Lower leg skin (tissue), 4 donors: ENCODE data around the gene NMT2. TPM values are rescaled to one million over a fixed set of nuclear protein-coding genes. Genes with fewer than 3 reads are reported as not detected.
A peak's percentile ranks its signal among the peaks of the same experiment; 100 is the strongest.
"Not testable (repeated sequence)": the region's sequence is repeated elsewhere in the genome, so short reads cannot be mapped to it uniquely, and the experiment has no call there.

Experiments
- DNase-seq, 2 donors: peaks; one replicate each; pipeline ENCODE4 v3.0.0-alpha.2; 2019; ENCODE audit warnings: low spot score in 2 of 2
- H3K4me3 ChIP-seq: fragments of 200-600 bp; sonication (generic); 2 replicates; pipeline ENCODE4 v1.5.1; 2017; ENCODE audit warnings: mild to moderate bottlenecking, low read depth; ENCODE audit not compliant: poor library complexity, severe bottlenecking
- POLR2A ChIP-seq, 2 donors: fragments of 450-650 bp; IDR thresholded peaks; one replicate each; pipeline ENCODE4 v1.6.1; 2016 to 2017; ENCODE audit warnings: antibody characterized with exemption in 2 of 2, mild to moderate bottlenecking in 1 of 2, moderate library complexity in 1 of 2
- WGBS, 2 donors: methylation state at CpG; one replicate each; pipeline ENCODE4 v1.1.5; 2018; 5-methylcytosine and 5-hydroxymethylcytosine counted together
- intact Hi-C: fragments of 100-400 bp; cut with DNase I; formaldehyde crosslinking; loops from one replicate; pipeline ENCODE4 v1.15.0; 2023; ENCODE audit warnings: low total_unique reads
- total RNA-seq, 4 donors: library from RNA; depleted of rRNA; stranded (reverse); fragments of >200 nt; gene quantifications; one replicate each; pipeline ENCODE4 v1.1.0, GENCODE V29; 2016
- TF ChIP-seq, protein P1 (sequence below), 3 donors: fragments of 450-650 bp; IDR thresholded peaks; one replicate each; pipeline ENCODE4 v1.5.1; 2016; ENCODE audit warnings: antibody characterized with exemption in 3 of 3, mild to moderate bottlenecking in 3 of 3, moderate library complexity in 2 of 3

NMT2 gene
- total RNA-seq, 4 donors from 2014 or later = 15.9 to 23.4 (median 20.9) TPM

DNA sequence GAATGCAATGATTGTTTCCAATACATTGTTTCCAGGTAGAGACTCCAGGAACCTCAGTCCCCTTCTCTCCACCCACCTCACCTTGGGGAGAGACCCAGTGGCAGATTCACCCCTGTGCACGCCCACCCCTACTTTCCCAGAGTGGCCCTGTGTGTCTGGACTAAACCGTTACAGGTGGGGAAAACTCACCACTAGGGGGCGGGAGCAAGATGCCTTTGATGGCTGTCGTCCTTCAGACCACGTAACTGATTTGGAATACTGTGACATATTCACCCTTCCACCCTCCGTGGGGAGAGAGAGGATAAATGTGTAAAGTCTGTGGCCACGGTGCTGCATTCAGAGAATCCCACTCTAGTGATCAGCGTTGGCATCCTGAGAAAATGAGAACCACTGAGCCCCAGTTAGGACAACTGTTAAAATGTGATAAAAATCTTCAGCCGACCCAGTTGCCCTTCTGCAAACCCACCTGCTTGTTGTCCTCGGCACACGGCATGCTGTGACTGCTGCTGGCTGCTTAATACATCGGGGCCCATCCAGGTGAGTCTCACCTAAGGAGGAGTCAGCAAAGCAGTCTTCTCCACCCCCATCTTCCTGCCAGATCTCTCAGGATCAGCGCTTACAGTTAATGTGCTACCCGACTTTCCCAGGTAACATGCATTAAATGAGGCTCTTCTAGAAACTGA, 41.5 kb upstream of the NMT2 start:
- TF ChIP-seq, protein P1, sequence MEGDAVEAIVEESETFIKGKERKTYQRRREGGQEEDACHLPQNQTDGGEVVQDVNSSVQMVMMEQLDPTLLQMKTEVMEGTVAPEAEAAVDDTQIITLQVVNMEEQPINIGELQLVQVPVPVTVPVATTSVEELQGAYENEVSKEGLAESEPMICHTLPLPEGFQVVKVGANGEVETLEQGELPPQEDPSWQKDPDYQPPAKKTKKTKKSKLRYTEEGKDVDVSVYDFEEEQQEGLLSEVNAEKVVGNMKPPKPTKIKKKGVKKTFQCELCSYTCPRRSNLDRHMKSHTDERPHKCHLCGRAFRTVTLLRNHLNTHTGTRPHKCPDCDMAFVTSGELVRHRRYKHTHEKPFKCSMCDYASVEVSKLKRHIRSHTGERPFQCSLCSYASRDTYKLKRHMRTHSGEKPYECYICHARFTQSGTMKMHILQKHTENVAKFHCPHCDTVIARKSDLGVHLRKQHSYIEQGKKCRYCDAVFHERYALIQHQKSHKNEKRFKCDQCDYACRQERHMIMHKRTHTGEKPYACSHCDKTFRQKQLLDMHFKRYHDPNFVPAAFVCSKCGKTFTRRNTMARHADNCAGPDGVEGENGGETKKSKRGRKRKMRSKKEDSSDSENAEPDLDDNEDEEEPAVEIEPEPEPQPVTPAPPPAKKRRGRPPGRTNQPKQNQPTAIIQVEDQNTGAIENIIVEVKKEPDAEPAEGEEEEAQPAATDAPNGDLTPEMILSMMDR (IDR thresholded peaks at IDR 0.05) = peak in 1 of 3 donors; percentile 7
- no peak for TF ChIP-seq POLR2A (IDR thresholded peaks at IDR 0.05)
- DNase-seq = peak; percentile 82 to 95
- WGBS, 2 donors = 21% methylated on average over 14 of the region's 14 CpGs
- H3K4me3 ChIP-seq = no peak overlapping the region
- intact Hi-C loops = no loop called here

DNA sequence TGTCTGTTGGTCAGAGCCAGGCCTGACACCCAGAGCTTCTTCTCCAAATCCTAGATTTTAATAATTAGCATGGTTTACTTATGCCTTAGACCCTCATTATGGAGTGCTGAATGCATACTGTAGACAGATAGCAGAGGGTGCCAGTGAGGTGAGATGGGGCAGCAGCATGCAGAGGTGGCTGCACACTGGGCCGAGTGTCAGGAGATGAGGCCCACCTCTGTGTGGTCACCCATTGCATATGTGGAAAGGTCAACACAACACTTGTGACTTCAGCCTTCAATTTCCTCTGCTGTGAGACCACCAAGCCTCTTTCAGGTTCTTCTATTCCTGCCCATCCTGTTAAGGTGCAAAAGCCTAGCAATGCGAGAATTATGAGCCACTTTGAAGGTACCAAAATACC, 39.7 kb upstream of the NMT2 start:
- intact Hi-C loops = no loop called here
- DNase-seq = no peak
- no peak for TF ChIP-seq POLR2A (IDR thresholded peaks at IDR 0.05)
- TF ChIP-seq, protein P1 (IDR thresholded peaks at IDR 0.05) = no peak
- 93% methylated on average over 2 of the region's 2 CpGs for WGBS, 2 donors
- no peak overlapping the region for H3K4me3 ChIP-seq

DNA sequence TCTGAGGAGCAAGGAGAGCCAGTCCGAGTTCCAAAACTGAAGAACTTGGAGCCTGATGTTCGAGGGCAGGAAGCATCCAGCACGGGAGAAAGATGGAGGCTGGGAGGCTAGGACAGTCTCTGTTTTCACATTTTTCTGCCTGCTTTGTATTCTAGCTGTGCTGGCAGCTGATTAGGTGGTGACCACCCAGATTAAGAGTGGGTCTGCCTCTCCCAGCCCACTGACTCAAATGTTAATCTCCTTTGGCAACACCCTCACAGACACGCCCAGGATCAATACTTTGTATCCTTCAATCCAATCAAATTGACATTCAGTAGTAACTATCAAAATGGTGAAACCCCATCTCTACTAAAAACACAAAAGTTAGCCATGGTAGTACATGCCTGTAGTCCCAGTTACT, 38.9 kb upstream of the NMT2 start:
- H3K4me3 ChIP-seq, intact Hi-C loops, DNase-seq: not testable (repeated sequence)
- 92 to 95% methylated on average over 4 of the region's 4 CpGs for WGBS, 2 donors

DNA sequence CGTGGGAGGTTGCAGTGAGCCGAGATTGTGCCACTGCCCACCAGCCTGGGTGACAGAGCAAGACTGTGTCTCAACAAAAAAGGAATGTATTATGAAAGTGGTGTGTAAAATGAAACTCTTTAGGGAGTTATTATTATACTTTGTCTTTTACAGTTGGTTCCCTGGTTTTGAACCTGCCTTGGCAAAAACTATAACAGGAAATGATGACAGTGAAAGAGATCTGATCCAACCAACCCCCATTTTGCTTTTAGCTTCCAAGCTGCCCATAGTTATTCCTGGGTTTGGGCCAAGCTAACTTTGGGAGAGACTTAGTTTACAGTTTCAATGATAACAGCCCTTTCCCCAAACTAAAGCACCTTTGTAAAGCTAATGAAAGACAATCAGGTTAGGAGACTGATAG, 34.1 kb upstream of the NMT2 start:
- intact Hi-C loops = no loop called here
- no peak overlapping the region for H3K4me3 ChIP-seq
- DNase-seq = no peak
- TF ChIP-seq POLR2A (IDR thresholded peaks at IDR 0.05) = no peak
- TF ChIP-seq, protein P1 (IDR thresholded peaks at IDR 0.05) = no peak
- 84 to 97% methylated on average over 2 of the region's 2 CpGs for WGBS, 2 donors

DNA sequence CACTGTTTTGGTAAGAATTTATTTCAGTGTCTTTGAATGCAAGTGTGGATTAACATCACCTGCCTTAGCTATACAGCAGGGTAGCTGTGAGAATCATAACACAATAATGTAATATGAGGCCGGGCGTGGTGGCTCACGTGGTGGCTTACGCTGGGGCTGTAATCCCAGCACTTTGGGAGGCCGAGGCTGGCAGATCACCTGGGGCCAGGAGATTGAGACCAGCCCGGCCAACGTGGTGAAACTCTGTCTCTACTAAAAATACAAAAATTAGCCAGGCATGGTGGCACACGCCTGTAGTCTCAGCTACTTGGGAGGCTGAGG, 33.8 kb upstream of the NMT2 start:
- DNase-seq, intact Hi-C loops, H3K4me3 ChIP-seq: not testable (repeated sequence)
- 89 to 95% methylated on average over 8 of the region's 8 CpGs for WGBS, 2 donors

DNA sequence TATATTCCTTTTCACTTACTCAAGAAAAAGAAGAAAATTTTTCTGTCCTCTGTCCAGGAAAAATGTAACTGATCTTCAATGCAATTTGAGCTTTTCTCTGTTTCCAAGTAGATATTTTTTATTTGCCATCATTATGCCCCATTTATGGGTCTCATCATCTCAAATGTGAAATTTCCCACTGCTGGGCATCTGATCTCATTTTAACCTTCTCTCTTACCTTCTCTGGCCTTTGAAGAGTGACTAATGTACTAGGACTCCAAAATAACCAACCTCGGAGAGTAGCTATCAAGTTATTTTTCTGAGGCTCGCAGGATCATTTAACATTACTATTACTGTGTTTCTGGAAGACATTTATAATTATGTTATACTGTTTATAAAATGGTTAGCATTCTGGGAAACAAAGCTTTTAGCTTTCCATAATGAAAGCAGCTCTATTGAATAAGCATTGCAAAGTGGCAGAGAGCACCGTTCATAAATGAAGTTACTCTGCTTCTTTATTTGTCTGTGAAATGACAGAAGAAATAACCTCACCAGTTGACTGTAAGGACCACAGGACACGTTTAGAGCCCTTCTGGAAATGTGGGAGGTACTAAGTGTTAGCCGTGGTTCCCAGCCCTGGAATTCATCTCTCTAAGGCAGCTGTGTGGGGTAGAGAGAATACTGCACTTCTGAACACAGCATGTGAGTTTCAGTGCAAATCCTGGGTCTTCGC, 33.3 kb upstream of the NMT2 start:
- 72 to 79% methylated on average over 6 of the region's 6 CpGs for WGBS, 2 donors
- H3K4me3 ChIP-seq = no peak overlapping the region
- TF ChIP-seq, protein P1 (IDR thresholded peaks at IDR 0.05) = no peak
- TF ChIP-seq POLR2A (IDR thresholded peaks at IDR 0.05) = no peak
- intact Hi-C loops = no loop called here
- no peak for DNase-seq

DNA sequence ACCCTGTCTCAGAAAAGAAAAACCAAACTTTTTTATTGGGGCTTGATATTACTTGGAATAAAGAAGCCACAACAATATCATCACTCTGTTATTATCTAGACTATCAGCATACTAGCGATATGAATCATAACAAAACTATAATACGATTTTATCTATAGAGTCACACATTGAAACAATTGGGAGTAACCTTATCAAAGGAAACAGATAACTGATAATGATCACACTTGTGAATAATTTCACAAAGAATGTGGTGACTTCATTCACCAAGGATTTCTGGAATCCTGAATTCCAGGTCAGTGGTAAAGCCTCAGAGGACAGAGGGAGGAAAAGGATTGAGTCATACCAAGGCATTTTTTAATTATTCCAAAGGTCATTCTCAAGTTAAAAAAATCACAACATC, 32.1 kb upstream of the NMT2 start:
- TF ChIP-seq, protein P1 (IDR thresholded peaks at IDR 0.05) = no peak
- TF ChIP-seq POLR2A (IDR thresholded peaks at IDR 0.05) = no peak
- 25 to 34% methylated on average over 2 of the region's 2 CpGs for WGBS, 2 donors
- intact Hi-C loops = no loop called here
- H3K4me3 ChIP-seq = no peak overlapping the region
- no peak for DNase-seq
